ENCODE results near the gene RFT1. TPM values are rescaled to one million over a fixed set of nuclear protein-coding genes. Genes with fewer than 3 reads are reported as not detected.

The RFT1 gene
- total RNA-seq, 1 donor from 2014 or later = 18.6 TPM

GRCh38 chr3:53157974-53158580 lies 27.8 kb upstream of the RFT1 start:
- no peak for DNase-seq (ENCODE audit: low read depth)
- H3K27me3 ChIP-seq (ENCODE audit: control insufficient read depth, insufficient read depth, low read length) = peaks cover 4% of the 10 kb centered on the region
- no peak for TF ChIP-seq CTCF (IDR thresholded peaks at IDR 0.05; ENCODE audit: insufficient read depth, low read length, poor library complexity, severe bottlenecking)
- no peaks in the 10 kb centered on the region for H3K36me3 ChIP-seq (ENCODE audit: control insufficient read depth, insufficient read depth, low read length)
- H3K4me3 ChIP-seq (ENCODE audit: low read depth, low read length) = no peak overlapping the region

- no peak for DNase-seq (ENCODE audit: low read depth)
- Histone ChIP-seq H3K27me3 (ENCODE audit: control insufficient read depth, insufficient read depth, low read length) (peaks cover 4% of the 10 kb centered on the region), H3K4me3 (ENCODE audit: low read depth, low read length) (no peak overlapping the region), H3K36me3 (ENCODE audit: control insufficient read depth, insufficient read depth, low read length) (no peaks in the 10 kb centered on the region)
- TF ChIP-seq CTCF (IDR thresholded peaks at IDR 0.05; ENCODE audit: insufficient read depth, low read length, poor library complexity, severe bottlenecking) = no peak
These were observed 26.2 kb upstream of the RFT1 start for GRCh38 chr3:53156368-53156834.

- no peak for DNase-seq (ENCODE audit: low read depth)
- Histone ChIP-seq H3K4me3 (ENCODE audit: low read depth, low read length) (no peak overlapping the region), H3K36me3 (ENCODE audit: control insufficient read depth, insufficient read depth, low read length) (no peaks in the 10 kb centered on the region), H3K27me3 (ENCODE audit: control insufficient read depth, insufficient read depth, low read length) (peaks cover 4% of the 10 kb centered on the region)
- no peak for TF ChIP-seq CTCF (IDR thresholded peaks at IDR 0.05; ENCODE audit: insufficient read depth, low read length, poor library complexity, severe bottlenecking)
These were observed 25.5 kb upstream of the RFT1 start for GRCh38 chr3:53155760-53156159.

GRCh38 chr3:53154881-53155285 lies 24.6 kb upstream of the RFT1 start:
- H3K27me3 ChIP-seq (ENCODE audit: control insufficient read depth, insufficient read depth, low read length) = peaks cover 4% of the 10 kb centered on the region
- DNase-seq (ENCODE audit: low read depth) = no peak
- no peaks in the 10 kb centered on the region for H3K36me3 ChIP-seq (ENCODE audit: control insufficient read depth, insufficient read depth, low read length)
- H3K4me3 ChIP-seq (ENCODE audit: low read depth, low read length) = no peak overlapping the region
- TF ChIP-seq CTCF (IDR thresholded peaks at IDR 0.05; ENCODE audit: insufficient read depth, low read length, poor library complexity, severe bottlenecking) = no peak

- TF ChIP-seq CTCF (IDR thresholded peaks at IDR 0.05; ENCODE audit: insufficient read depth, low read length, poor library complexity, severe bottlenecking) = no peak
- no peaks in the 10 kb centered on the region for H3K36me3 ChIP-seq (ENCODE audit: control insufficient read depth, insufficient read depth, low read length)
- no peak for DNase-seq (ENCODE audit: low read depth)
- H3K4me3 ChIP-seq (ENCODE audit: low read depth, low read length) = no peak overlapping the region
- H3K27me3 ChIP-seq (ENCODE audit: control insufficient read depth, insufficient read depth, low read length) = peaks cover 4% of the 10 kb centered on the region
These were observed 23.7 kb upstream of the RFT1 start for GRCh38 chr3:53153980-53154379.

GRCh38 chr3:53153264-53153823 lies 23.1 kb upstream of the RFT1 start:
- H3K36me3 ChIP-seq (ENCODE audit: control insufficient read depth, insufficient read depth, low read length) = no peaks in the 10 kb centered on the region
- H3K27me3 ChIP-seq (ENCODE audit: control insufficient read depth, insufficient read depth, low read length) = peaks cover 4% of the 10 kb centered on the region
- no peak for TF ChIP-seq CTCF (IDR thresholded peaks at IDR 0.05; ENCODE audit: insufficient read depth, low read length, poor library complexity, severe bottlenecking)
- no peak for DNase-seq (ENCODE audit: low read depth)
- no peak overlapping the region for H3K4me3 ChIP-seq (ENCODE audit: low read depth, low read length)
